Measurements from ENCODE around the gene MAST4. TPM values are rescaled to one million over a fixed set of nuclear protein-coding genes. Genes with fewer than 3 reads are reported as not detected.

MAST4 gene
- total RNA-seq, 1 donor from 2014 or later, result 22.3 TPM

DNA sequence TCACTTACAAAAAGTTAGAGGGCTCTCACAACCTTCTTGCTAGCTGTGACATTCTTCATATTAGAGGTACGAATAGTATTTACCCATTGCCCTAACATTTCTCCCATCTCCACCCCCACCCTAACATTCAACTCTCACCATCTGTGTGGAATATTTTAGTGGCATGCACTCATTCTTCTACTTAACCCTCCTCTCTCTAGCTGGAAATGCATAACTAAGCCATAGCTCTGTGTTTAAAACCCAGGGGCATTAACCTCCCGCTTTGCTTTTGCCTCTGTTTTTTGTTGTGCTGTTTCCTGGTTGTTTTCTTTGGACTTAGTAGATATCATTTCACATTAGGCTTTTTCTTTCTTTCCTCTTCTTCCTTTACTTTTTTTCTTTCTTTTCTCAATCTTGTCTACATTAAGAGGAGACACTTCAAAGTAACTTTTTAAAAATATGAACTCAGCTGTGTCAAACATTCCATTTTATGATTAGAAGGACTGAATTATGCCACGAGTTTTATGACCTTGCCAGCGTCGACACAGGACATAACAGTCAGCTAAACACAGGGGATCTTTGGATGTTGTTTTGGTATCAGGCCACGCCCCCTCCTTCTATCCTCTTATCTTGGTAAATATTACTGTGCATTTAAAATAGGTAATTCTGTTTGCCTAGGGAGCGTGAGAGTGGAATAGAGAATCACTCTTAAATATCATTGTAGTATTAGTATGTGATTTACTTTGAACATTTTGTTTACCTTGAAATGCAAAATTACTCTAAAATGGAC lies 364.4 kb downstream of the MAST4 start:
- Histone ChIP-seq H3K27ac (ENCODE audit: low read depth, low read length) (peak overlapping the region; percentile 70), H4K20me1 (ENCODE audit: insufficient read depth, low read length) (no peaks in the 10 kb centered on the region), H3K9ac (ENCODE audit: low read length) (peak overlapping the region; percentile 70), H3K27me3 (ENCODE audit: insufficient read depth, low read length) (no peaks in the 10 kb centered on the region), H3K4me3 (ENCODE audit: insufficient read depth, low read depth, low read length) (peak overlapping the region; percentile 9), H3K4me1 (ENCODE audit: insufficient read depth, low read length) (peaks cover 28% of the 10 kb centered on the region), H3K9me3 (ENCODE audit: insufficient read depth, low read depth, low read length) (no peaks in the 10 kb centered on the region), H3K36me3 (ENCODE audit: insufficient read depth, low read length) (no peaks in the 10 kb centered on the region), H3K4me2 (ENCODE audit: low read length) (peak overlapping the region; percentile 86), H2AFZ (ENCODE audit: low read depth, low read length) (no peak overlapping the region), H3K79me2 (ENCODE audit: insufficient read depth, low read length) (no peaks in the 10 kb centered on the region)
- H3K36me3 Mint-ChIP-seq (ENCODE audit: low read depth, unreplicated experiment), result no peaks in the 10 kb centered on the region
- DNase-seq (ENCODE audit: low read depth), result peak; percentile 60
- peak overlapping the region; percentile 93 for H3K27ac Mint-ChIP-seq (ENCODE audit: unreplicated experiment)
- no peak for FAIRE-seq
- H3K9me3 Mint-ChIP-seq (ENCODE audit: unreplicated experiment), result no peaks in the 10 kb centered on the region
- H3K4me3 Mint-ChIP-seq (ENCODE audit: unreplicated experiment), result peak overlapping the region; percentile 60
- TF ChIP-seq EZH2 (IDR thresholded peaks at IDR 0.05; ENCODE audit: insufficient read depth, low read length), result no peak
- TF ChIP-seq, protein P1, sequence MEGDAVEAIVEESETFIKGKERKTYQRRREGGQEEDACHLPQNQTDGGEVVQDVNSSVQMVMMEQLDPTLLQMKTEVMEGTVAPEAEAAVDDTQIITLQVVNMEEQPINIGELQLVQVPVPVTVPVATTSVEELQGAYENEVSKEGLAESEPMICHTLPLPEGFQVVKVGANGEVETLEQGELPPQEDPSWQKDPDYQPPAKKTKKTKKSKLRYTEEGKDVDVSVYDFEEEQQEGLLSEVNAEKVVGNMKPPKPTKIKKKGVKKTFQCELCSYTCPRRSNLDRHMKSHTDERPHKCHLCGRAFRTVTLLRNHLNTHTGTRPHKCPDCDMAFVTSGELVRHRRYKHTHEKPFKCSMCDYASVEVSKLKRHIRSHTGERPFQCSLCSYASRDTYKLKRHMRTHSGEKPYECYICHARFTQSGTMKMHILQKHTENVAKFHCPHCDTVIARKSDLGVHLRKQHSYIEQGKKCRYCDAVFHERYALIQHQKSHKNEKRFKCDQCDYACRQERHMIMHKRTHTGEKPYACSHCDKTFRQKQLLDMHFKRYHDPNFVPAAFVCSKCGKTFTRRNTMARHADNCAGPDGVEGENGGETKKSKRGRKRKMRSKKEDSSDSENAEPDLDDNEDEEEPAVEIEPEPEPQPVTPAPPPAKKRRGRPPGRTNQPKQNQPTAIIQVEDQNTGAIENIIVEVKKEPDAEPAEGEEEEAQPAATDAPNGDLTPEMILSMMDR (IDR thresholded peaks at IDR 0.05; ENCODE audit: insufficient read depth, low read depth, low read length), result no peak
- H3K4me1 Mint-ChIP-seq (ENCODE audit: low read depth, unreplicated experiment), result peaks cover 32% of the 10 kb centered on the region
- H3K27me3 Mint-ChIP-seq (ENCODE audit: low read depth, unreplicated experiment), result no peaks in the 10 kb centered on the region

DNA sequence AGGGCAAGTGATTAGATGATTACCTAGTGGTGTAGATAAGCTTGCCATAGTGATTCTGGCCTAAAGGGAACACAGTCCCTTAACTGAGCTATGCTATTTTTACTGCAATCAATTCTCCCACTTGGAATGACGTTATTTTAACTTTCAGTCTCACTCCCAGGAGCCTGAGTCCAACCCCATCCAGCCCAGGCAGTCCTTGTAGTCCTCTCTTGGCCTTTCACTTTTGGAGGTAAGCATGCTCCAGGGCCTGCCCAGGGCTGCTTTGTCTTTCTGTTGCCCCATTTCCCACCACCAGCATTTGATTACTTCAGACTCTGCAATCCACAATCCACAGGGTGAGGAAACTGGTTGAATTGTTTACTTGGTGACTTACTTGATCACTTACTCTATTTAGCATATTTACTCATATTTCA lies 367.4 kb downstream of the MAST4 start:
- FAIRE-seq (no peak), DNase-seq (ENCODE audit: low read depth) (peak; percentile 9)
- Mint-ChIP-seq H3K27ac (ENCODE audit: unreplicated experiment) (peak overlapping the region; percentile 38), H3K4me1 (ENCODE audit: low read depth, unreplicated experiment) (peaks cover 35% of the 10 kb centered on the region), H3K27me3 (ENCODE audit: low read depth, unreplicated experiment) (no peaks in the 10 kb centered on the region), H3K9me3 (ENCODE audit: unreplicated experiment) (no peaks in the 10 kb centered on the region), H3K36me3 (ENCODE audit: low read depth, unreplicated experiment) (no peaks in the 10 kb centered on the region), H3K4me3 (ENCODE audit: unreplicated experiment) (no peak overlapping the region)
- no peak for TF ChIP-seq EZH2 (IDR thresholded peaks at IDR 0.05; ENCODE audit: insufficient read depth, low read length)
- TF ChIP-seq, protein P1 (IDR thresholded peaks at IDR 0.05; ENCODE audit: insufficient read depth, low read depth, low read length), result no peak
- Histone ChIP-seq H3K79me2 (ENCODE audit: insufficient read depth, low read length) (no peaks in the 10 kb centered on the region), H3K4me3 (ENCODE audit: insufficient read depth, low read depth, low read length) (no peak overlapping the region), H3K4me2 (ENCODE audit: low read length) (no peak overlapping the region), H3K27me3 (ENCODE audit: insufficient read depth, low read length) (no peaks in the 10 kb centered on the region), H3K9me3 (ENCODE audit: insufficient read depth, low read depth, low read length) (no peaks in the 10 kb centered on the region), H3K27ac (ENCODE audit: low read depth, low read length) (no peak overlapping the region), H2AFZ (ENCODE audit: low read depth, low read length) (no peak overlapping the region), H3K4me1 (ENCODE audit: insufficient read depth, low read length) (peaks cover 36% of the 10 kb centered on the region), H4K20me1 (ENCODE audit: insufficient read depth, low read length) (no peaks in the 10 kb centered on the region), H3K9ac (ENCODE audit: low read length) (no peak overlapping the region), H3K36me3 (ENCODE audit: insufficient read depth, low read length) (no peaks in the 10 kb centered on the region)

GRCh38 chr5:66966439-66966838 lies 370.2 kb downstream of the MAST4 start:
- Mint-ChIP-seq H3K4me3 (ENCODE audit: unreplicated experiment) (no peak overlapping the region), H3K27ac (ENCODE audit: unreplicated experiment) (no peak overlapping the region), H3K4me1 (ENCODE audit: low read depth, unreplicated experiment) (peaks cover 19% of the 10 kb centered on the region), H3K27me3 (ENCODE audit: low read depth, unreplicated experiment) (no peaks in the 10 kb centered on the region), H3K9me3 (ENCODE audit: unreplicated experiment) (no peaks in the 10 kb centered on the region), H3K36me3 (ENCODE audit: low read depth, unreplicated experiment) (no peaks in the 10 kb centered on the region)
- Histone ChIP-seq H3K4me2 (ENCODE audit: low read length) (no peak overlapping the region), H3K27ac (ENCODE audit: low read depth, low read length) (no peak overlapping the region), H4K20me1 (ENCODE audit: insufficient read depth, low read length) (no peaks in the 10 kb centered on the region), H3K79me2 (ENCODE audit: insufficient read depth, low read length) (no peaks in the 10 kb centered on the region), H3K9ac (ENCODE audit: low read length) (no peak overlapping the region), H3K36me3 (ENCODE audit: insufficient read depth, low read length) (no peaks in the 10 kb centered on the region), H2AFZ (ENCODE audit: low read depth, low read length) (no peak overlapping the region), H3K4me3 (ENCODE audit: insufficient read depth, low read depth, low read length) (no peak overlapping the region), H3K27me3 (ENCODE audit: insufficient read depth, low read length) (no peaks in the 10 kb centered on the region), H3K9me3 (ENCODE audit: insufficient read depth, low read depth, low read length) (no peaks in the 10 kb centered on the region), H3K4me1 (ENCODE audit: insufficient read depth, low read length) (peaks cover 13% of the 10 kb centered on the region)
- no peak for DNase-seq (ENCODE audit: low read depth)
- TF ChIP-seq, protein P1 (IDR thresholded peaks at IDR 0.05; ENCODE audit: insufficient read depth, low read depth, low read length), result no peak
- TF ChIP-seq EZH2 (IDR thresholded peaks at IDR 0.05; ENCODE audit: insufficient read depth, low read length), result no peak
- FAIRE-seq, result no peak
